GM12872 (cell line): ENCODE results near the gene SNAP23.

ENCODE experiments used
- CTCF ChIP-seq: IDR thresholded peaks from 3 replicates; pipeline ENCODE4 v1.5.1; 2011; ENCODE audit warnings: low read depth, mild to moderate bottlenecking, low read length, moderate library complexity; ENCODE audit not compliant: insufficient read depth

Gene SNAP23

DNA sequence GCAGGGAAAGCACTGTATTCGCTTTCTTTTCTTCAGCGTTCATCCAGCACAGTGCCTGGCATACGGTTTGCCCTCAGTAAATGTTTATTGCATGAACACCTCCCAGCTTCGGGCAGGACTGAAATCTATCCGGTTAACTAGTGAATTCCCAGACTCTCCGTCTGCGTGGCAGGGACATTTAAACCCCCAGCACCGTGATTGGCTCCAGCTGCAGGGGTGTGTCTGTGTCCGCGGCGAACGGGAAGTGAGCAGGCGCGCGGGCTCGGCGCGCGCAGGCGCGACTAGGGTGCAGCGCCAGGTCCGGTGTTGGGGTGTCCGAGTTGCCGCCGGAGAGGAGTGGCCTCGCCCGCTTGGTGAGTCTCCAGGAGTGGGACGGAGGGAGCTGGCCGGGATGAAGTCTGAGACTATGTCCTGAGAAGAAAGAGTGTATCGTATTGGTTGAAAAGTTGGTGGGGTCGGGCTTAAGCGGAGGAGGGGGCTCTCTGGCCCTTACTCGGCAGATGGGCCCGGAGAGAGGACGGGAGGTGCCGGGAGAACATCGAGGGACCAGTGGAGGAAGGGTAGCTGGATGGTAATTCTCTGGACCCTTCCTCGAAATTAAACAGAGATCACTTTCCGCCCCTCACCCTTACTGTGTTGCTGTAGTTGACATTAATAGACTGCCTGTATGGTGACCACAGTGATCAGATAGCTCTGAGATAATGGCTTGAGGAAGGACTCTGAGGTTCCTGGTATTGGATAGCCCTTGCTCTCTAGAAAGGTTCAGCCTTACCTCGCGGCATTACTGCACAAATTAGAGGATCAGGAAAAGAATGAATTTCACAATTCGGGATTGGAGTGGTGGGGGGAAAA, at the start of gene SNAP23:
SNAP23 (plus strand) TSS at position 274 of the 852 bp plus-strand sequence. CDS start 16,213 bp downstream, outside the sequence.
- no peak for TF ChIP-seq CTCF

- no peak for TF ChIP-seq CTCF
Measured at GRCh38 chr15:42447599-42447998, 47.8 kb upstream of the SNAP23 start.

GRCh38 chr15:42448281-42448680, 47.2 kb upstream of the SNAP23 start:
- no peak for TF ChIP-seq CTCF

GRCh38 chr15:42449770-42450424, 45.5 kb upstream of the SNAP23 start:
- TF ChIP-seq CTCF = no peak

GRCh38 chr15:42450425-42450790, 45.0 kb upstream of the SNAP23 start:
- no peak for TF ChIP-seq CTCF

GRCh38 chr15:42453826-42454225, 41.6 kb upstream of the SNAP23 start:
- no peak for TF ChIP-seq CTCF

DNA sequence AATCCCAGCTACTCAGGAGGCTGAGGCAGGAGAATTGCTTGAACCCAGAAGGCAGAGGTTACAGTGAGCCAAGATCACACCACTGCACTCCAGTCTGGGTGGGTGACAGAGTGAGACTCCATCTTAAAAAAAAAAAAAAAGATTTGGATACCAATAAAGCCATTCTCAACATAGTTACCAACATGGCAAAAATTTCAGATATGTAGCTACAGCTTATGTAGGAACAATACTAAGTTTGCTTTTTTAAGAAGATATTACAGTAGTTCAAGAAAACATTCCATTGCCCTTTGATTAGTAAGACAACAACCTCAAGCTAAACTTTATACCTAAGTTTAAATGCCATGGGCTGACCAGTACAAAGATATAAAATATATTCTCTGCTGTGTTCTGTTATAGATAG, 38.9 kb upstream of the SNAP23 start:
- no peak for TF ChIP-seq CTCF
